Fibroblast of lung (primary cell): Measurements from ENCODE around the gene PLPPR2. TPM values are rescaled to one million over a fixed set of nuclear protein-coding genes. Genes with fewer than 3 reads are reported as not detected.
"Not testable (repeated sequence)": the region's sequence is repeated elsewhere in the genome, so short reads cannot be mapped to it uniquely, and the experiment has no call there.

Experiments used
- DNase-seq, 2 donors: peaks; one replicate each; pipeline versions ENCODE4 v3.0.0 to v3.0.0-alpha.2; 2010; ENCODE audit warnings: low read depth in 2 of 2
- H2AFZ ChIP-seq: 2 replicates; pipeline ENCODE4 v1.5.1; 2012; ENCODE audit warnings: low read length, control low read depth, inconsistent platforms
- H3K27ac ChIP-seq: 2 replicates; pipeline ENCODE4 v1.5.1; 2011; ENCODE audit warnings: low read length, control low read depth; ENCODE audit not compliant: insufficient read depth
- H3K27me3 ChIP-seq: 2 replicates; pipeline ENCODE4 v1.5.1; 2011; ENCODE audit warnings: mild to moderate bottlenecking, low read length; ENCODE audit not compliant: control insufficient read depth, insufficient read depth
- H3K36me3 ChIP-seq: 2 replicates; pipeline ENCODE4 v1.5.1; 2011; ENCODE audit warnings: low read length; ENCODE audit not compliant: control insufficient read depth, insufficient read depth
- H3K4me1 ChIP-seq: 2 replicates; pipeline ENCODE4 v1.5.1; 2011; ENCODE audit warnings: low read length; ENCODE audit not compliant: control insufficient read depth, insufficient read depth; ENCODE audit errors: extremely low read depth
- H3K4me2 ChIP-seq: 2 replicates; pipeline ENCODE4 v1.5.1; 2011; ENCODE audit warnings: low read length, control low read depth; ENCODE audit not compliant: insufficient read depth; ENCODE audit errors: extremely low read depth
- H3K4me3 ChIP-seq, 4 experiments: fragments of 200-600 bp in 1 of 4; sonication (generic) in 1 of 4; replicated peaks in 1 of 4; 2 replicates each; pipeline ENCODE4 v1.5.1; 2011 to 2016; ENCODE audit warnings: low read length in 4 of 4, low read depth in 3 of 4, mild to moderate bottlenecking in 3 of 4, control low read depth in 2 of 4, inconsistent platforms in 1 of 4, mixed read lengths in 1 of 4; ENCODE audit not compliant: insufficient read depth in 1 of 4; ENCODE audit errors: control extremely low read depth in 1 of 4
- H3K79me2 ChIP-seq: 2 replicates; pipeline ENCODE4 v1.5.1; 2012; ENCODE audit warnings: mild to moderate bottlenecking, low read length, inconsistent platforms; ENCODE audit not compliant: control insufficient read depth, insufficient read depth
- H3K9ac ChIP-seq: 2 replicates; pipeline ENCODE4 v1.5.1; 2011; ENCODE audit warnings: mild to moderate bottlenecking, low read length, control low read depth; ENCODE audit not compliant: insufficient read depth
- H3K9me3 ChIP-seq: 2 replicates; pipeline ENCODE4 v1.5.1; 2012; ENCODE audit warnings: low read depth, low read length; ENCODE audit not compliant: control insufficient read depth, insufficient read depth
- H4K20me1 ChIP-seq: 2 replicates; pipeline ENCODE4 v1.5.1; 2011; ENCODE audit warnings: low read length; ENCODE audit not compliant: control insufficient read depth, insufficient read depth; ENCODE audit errors: extremely low read depth
- EZH2 ChIP-seq: IDR thresholded peaks from 2 replicates; pipeline ENCODE4 v1.5.1; 2012; ENCODE audit warnings: low read length, control low read depth, mild to moderate bottlenecking; ENCODE audit errors: missing control alignments
- polyA plus RNA-seq, 2 donors: library from polyadenylated mRNA; depleted of rRNA in 1 of 2; stranded (reverse) in 1 of 2; unstranded in 1 of 2; fragments of >200 nt; gene quantifications; 2 replicates each; pipeline ENCODE4 v1.2.1, GENCODE V29; 2011 to 2012; ENCODE audit warnings: missing spikeins in 1 of 2
- total RNA-seq: library from RNA; depleted of rRNA; stranded (reverse); fragments of >200 nt; gene quantifications from 2 replicates; pipeline ENCODE4 v1.2.1, GENCODE V29; 2014
- TF ChIP-seq, protein P1 (sequence below), 2 donors: IDR thresholded peaks in 1 of 2; conservative IDR thresholded peaks in 1 of 2; 1 replicate in 1 of 2; 2 replicates in 1 of 2; pipeline ENCODE4 v1.5.1; 2011 to 2012; ENCODE audit warnings: low read length in 2 of 2, control low read depth in 1 of 2, inconsistent platforms in 1 of 2, low read depth in 1 of 2, mild to moderate bottlenecking in 1 of 2

PLPPR2 gene
- total and polyA plus RNA-seq, 2 donors (not counting 1 experiment from before 2014, with no cell fraction given), result 13.0 to 21.2 TPM

DNA sequence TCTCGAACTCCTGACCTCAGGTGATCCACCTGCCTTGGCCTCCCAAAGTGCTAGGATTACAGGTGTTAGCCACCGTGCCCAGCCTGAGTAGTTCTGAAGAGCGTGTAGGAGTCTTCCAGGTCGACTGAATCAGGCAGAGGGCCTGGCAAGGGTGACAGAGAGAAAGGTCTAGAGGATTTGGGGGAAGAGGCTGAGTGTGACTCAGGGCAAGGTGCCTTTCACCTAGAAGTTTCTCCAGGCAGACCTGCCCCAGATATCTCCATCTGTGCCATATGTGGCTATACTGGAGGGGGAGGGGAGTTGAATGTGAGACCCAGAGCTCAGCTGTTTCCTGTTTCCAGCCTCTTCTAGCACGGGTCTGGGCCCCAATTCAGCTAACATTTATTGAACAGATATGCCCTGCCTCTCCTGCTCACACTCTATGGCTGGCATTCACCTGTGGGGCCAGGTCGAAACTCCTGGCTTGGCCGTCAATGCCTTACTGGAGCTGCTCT, 7.6 kb upstream of the PLPPR2 start:
- Histone ChIP-seq H2AFZ (no peak overlapping the region), H3K4me1 (peaks cover 11% of the 10 kb centered on the region), H4K20me1 (no peaks in the 10 kb centered on the region), H3K79me2 (no peaks in the 10 kb centered on the region), H3K4me2 (no peak overlapping the region), H3K36me3 (no peaks in the 10 kb centered on the region), H3K9me3 (no peaks in the 10 kb centered on the region), H3K4me3 (no peak overlapping the region), H3K27ac (no peak overlapping the region), H3K27me3 (no peaks in the 10 kb centered on the region), H3K9ac (no peak overlapping the region)
- DNase-seq, result no peak
- no peak for TF ChIP-seq EZH2
- TF ChIP-seq, protein P1, sequence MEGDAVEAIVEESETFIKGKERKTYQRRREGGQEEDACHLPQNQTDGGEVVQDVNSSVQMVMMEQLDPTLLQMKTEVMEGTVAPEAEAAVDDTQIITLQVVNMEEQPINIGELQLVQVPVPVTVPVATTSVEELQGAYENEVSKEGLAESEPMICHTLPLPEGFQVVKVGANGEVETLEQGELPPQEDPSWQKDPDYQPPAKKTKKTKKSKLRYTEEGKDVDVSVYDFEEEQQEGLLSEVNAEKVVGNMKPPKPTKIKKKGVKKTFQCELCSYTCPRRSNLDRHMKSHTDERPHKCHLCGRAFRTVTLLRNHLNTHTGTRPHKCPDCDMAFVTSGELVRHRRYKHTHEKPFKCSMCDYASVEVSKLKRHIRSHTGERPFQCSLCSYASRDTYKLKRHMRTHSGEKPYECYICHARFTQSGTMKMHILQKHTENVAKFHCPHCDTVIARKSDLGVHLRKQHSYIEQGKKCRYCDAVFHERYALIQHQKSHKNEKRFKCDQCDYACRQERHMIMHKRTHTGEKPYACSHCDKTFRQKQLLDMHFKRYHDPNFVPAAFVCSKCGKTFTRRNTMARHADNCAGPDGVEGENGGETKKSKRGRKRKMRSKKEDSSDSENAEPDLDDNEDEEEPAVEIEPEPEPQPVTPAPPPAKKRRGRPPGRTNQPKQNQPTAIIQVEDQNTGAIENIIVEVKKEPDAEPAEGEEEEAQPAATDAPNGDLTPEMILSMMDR (conservative IDR thresholded peaks at IDR 0.05 in 1 of 2, IDR thresholded peaks at IDR 0.05 in 1 of 2; ENCODE audit: low read depth in 1 of 2, low read length in 2 of 2), result no peak

DNA sequence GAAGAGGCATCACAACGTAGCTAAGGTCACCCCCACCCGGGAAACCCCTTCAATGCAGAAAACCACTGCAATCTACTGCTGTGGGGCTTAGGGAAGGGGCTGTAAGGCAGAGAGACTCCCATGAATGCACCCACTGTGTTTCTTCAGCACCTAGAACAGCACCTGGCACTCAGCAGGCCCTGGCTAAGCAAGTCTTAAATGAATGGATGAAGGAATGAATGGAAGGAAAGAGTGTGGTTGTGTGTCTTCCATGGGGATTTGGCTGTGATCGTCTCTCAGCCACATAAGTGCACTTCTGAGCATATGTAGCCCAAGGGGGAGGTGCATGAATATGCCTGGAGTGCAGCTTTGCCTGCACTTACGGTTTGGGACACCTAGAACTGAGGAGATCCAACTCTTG, 6.1 kb upstream of the PLPPR2 start:
- TF ChIP-seq EZH2, result no peak
- TF ChIP-seq, protein P1 (conservative IDR thresholded peaks at IDR 0.05 in 1 of 2, IDR thresholded peaks at IDR 0.05 in 1 of 2; ENCODE audit: low read depth in 1 of 2, low read length in 2 of 2), result no peak
- no peaks in the 10 kb centered on the region for H3K79me2 ChIP-seq
- no peak for DNase-seq
- no peaks in the 10 kb centered on the region for H3K9me3 ChIP-seq
- no peak overlapping the region for H2AFZ ChIP-seq
- no peaks in the 10 kb centered on the region for H3K27me3 ChIP-seq
- no peak overlapping the region for H3K27ac ChIP-seq
- H4K20me1 ChIP-seq, result no peaks in the 10 kb centered on the region
- H3K36me3 ChIP-seq, result no peaks in the 10 kb centered on the region
- H3K4me3 ChIP-seq, result no peak overlapping the region
- H3K4me2 ChIP-seq, result no peak overlapping the region
- peaks cover 7% of the 10 kb centered on the region for H3K4me1 ChIP-seq
- no peak overlapping the region for H3K9ac ChIP-seq

DNA sequence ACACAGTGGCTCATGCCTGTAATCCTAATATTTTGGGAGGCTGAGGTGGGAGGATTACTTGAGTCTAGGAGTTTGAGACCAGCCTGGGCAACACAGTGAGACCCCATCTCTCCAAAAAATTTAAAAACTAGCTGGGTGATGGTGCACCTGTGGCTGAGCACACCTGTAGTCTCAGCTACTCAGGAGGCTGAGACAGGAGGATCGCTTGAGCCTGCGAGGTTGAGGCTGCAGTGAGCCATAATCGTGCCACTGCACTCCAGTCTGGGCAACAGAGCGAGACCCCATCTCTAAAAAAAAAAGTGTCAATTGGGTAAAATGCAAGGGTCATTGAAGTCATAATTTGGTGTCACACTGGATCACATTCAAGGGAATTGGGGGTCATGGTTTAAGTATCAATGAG, 1.1 kb upstream of the PLPPR2 start:
- H3K27ac ChIP-seq, H3K4me1 ChIP-seq: not testable (repeated sequence)

More for the DNA sequence above, 1.1 kb upstream of the PLPPR2 start:
- not testable (repeated sequence) for H3K36me3 ChIP-seq, H3K4me2 ChIP-seq, H3K9me3 ChIP-seq, H3K4me3 ChIP-seq, H3K79me2 ChIP-seq, H3K27me3 ChIP-seq, H3K9ac ChIP-seq, H4K20me1 ChIP-seq, DNase-seq, H2AFZ ChIP-seq
